ENCODE results near the gene ASAP2.

The ASAP2 gene

DNA sequence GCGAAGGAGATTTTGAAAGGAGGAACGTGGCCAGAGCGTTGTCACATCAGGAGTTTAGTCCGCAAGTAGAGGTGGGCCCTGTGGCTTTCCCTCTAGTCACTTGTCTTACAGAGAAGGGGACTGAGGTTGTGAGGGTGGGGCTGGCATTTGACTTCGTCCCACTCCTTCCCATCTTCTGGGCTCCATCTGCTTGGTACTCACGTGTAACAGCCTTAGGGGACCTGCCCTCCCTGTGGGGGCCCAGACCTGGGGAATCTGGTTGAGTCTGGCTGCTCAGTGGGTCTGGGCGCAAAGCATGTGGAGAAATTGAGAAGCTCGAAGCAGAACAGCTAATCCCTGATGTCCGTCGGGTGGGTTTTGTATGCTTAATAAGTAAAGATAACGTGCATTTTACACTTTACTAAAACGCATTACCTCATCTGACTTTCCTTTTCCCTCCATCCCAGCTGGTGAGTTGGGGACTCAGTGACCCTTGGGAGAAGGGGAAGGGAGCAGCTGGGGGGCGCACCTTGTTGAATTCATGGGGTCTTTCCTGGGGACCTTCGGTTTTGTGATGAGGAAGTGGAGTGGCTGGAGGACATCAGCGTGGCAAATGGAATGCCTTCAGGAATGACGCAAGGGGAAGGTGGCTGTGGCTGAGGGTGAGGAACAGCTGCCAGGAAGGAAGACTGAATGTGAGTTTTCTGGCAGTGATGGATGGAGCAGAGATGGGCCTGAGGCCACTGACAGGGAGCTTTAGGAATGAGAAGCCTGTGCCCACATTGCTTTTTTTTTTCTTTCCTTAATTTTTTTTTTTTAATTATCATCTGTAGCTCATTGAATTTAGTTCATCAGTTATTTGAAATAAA lies 44.8 kb downstream of the ASAP2 start:
- Histone ChIP-seq H3K79me2 (ENCODE audit: insufficient read depth, low read length) (no peaks in the 10 kb centered on the region), H3K9ac (ENCODE audit: low read length) (no peak overlapping the region), H3K4me2 (ENCODE audit: low read length) (no peak overlapping the region), H3F3A (ENCODE audit: insufficient read depth, low read length) (no peaks in the 10 kb centered on the region), H3K9me2 (ENCODE audit: low read depth, low read length) (no peaks in the 10 kb centered on the region), H2AFZ (ENCODE audit: low read length) (no peak overlapping the region), H4K20me1 (ENCODE audit: insufficient read depth, low read length) (no peaks in the 10 kb centered on the region), H3K27ac (ENCODE audit: low read depth, low read length, poor library complexity, severe bottlenecking) (no peak overlapping the region), H3K36me3 (ENCODE audit: insufficient read depth, low read length) (no peaks in the 10 kb centered on the region), H3K9me3 (ENCODE audit: low read length) (no peaks in the 10 kb centered on the region), H3K4me3 (ENCODE audit: low read depth, low read length, poor library complexity, severe bottlenecking) (no peak overlapping the region), H3K27me3 (ENCODE audit: insufficient read depth, low read length) (no peaks in the 10 kb centered on the region; the same call in 1 of the 2 replicates), H3K4me1 (ENCODE audit: insufficient read depth, low read length, severe bottlenecking) (no peaks in the 10 kb centered on the region)
- TF ChIP-seq, protein P1, sequence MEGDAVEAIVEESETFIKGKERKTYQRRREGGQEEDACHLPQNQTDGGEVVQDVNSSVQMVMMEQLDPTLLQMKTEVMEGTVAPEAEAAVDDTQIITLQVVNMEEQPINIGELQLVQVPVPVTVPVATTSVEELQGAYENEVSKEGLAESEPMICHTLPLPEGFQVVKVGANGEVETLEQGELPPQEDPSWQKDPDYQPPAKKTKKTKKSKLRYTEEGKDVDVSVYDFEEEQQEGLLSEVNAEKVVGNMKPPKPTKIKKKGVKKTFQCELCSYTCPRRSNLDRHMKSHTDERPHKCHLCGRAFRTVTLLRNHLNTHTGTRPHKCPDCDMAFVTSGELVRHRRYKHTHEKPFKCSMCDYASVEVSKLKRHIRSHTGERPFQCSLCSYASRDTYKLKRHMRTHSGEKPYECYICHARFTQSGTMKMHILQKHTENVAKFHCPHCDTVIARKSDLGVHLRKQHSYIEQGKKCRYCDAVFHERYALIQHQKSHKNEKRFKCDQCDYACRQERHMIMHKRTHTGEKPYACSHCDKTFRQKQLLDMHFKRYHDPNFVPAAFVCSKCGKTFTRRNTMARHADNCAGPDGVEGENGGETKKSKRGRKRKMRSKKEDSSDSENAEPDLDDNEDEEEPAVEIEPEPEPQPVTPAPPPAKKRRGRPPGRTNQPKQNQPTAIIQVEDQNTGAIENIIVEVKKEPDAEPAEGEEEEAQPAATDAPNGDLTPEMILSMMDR (IDR thresholded peaks at IDR 0.05; ENCODE audit: low read length), result no peak
- no peak for TF ChIP-seq EZH2 (IDR thresholded peaks at IDR 0.05; ENCODE audit: borderline replicate concordance, low read length)

DNA sequence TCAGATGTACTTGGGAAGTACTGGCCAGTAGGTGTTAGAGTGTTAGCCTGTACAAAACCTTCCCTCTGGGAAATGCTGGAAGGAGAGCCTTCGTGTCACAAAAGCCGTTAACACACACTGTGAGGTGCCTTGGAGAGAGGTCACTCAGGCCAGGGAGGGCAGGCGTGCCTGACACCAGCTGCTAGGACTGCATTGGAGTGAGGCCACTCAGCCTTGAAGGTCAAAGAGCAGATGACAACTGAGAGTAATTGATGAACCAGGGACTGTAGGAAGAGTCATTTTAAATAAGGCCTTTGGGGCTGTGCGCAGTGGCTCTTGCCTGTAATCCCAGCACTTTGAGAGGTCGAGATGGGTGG lies 45.4 kb downstream of the ASAP2 start:
- Histone ChIP-seq H3K79me2 (ENCODE audit: insufficient read depth, low read length) (no peaks in the 10 kb centered on the region), H3K9me2 (ENCODE audit: low read depth, low read length) (no peaks in the 10 kb centered on the region), H3K27ac (ENCODE audit: low read depth, low read length, poor library complexity, severe bottlenecking) (no peak overlapping the region), H3K27me3 (ENCODE audit: insufficient read depth, low read length) (no peaks in the 10 kb centered on the region; the same call in 1 of the 2 replicates), H3K4me3 (ENCODE audit: low read depth, low read length, poor library complexity, severe bottlenecking) (no peak overlapping the region), H3K4me1 (ENCODE audit: insufficient read depth, low read length, severe bottlenecking) (no peaks in the 10 kb centered on the region), H3K36me3 (ENCODE audit: insufficient read depth, low read length) (no peaks in the 10 kb centered on the region), H3K9ac (ENCODE audit: low read length) (no peak overlapping the region), H3F3A (ENCODE audit: insufficient read depth, low read length) (no peaks in the 10 kb centered on the region), H2AFZ (ENCODE audit: low read length) (no peak overlapping the region), H3K9me3 (ENCODE audit: low read length) (no peaks in the 10 kb centered on the region), H4K20me1 (ENCODE audit: insufficient read depth, low read length) (no peaks in the 10 kb centered on the region), H3K4me2 (ENCODE audit: low read length) (no peak overlapping the region)
- TF ChIP-seq EZH2 (IDR thresholded peaks at IDR 0.05; ENCODE audit: borderline replicate concordance, low read length), result no peak
- TF ChIP-seq, protein P1 (IDR thresholded peaks at IDR 0.05; ENCODE audit: low read length), result no peak

DNA sequence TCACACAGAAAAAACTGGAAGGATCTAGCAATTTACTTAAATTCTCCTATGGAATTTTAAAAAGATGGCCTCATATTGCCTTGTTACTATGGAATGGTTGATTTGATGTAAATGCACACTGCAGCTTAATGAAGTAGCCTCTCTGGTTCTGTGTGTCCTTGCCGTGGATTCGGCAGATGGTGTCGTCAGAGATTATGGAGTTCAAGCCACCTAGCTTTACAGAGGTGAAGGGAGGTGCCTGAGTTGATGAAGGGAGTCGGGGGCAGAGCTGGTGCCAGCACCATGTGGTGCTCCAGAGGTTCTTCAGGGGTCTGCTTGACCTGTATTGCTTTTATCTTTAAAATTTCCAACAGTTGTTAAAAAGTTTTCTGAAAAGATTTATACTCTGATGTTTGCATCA lies 48.8 kb downstream of the ASAP2 start:
- TF ChIP-seq EZH2 (IDR thresholded peaks at IDR 0.05; ENCODE audit: borderline replicate concordance, low read length), result no peak
- TF ChIP-seq, protein P1 (IDR thresholded peaks at IDR 0.05; ENCODE audit: low read length), result no peak
- Histone ChIP-seq H3K27me3 (ENCODE audit: insufficient read depth, low read length) (peaks cover 5% of the 10 kb centered on the region), H2AFZ (ENCODE audit: low read length) (no peak overlapping the region), H3K4me1 (ENCODE audit: insufficient read depth, low read length, severe bottlenecking) (no peaks in the 10 kb centered on the region), H3K27ac (ENCODE audit: low read depth, low read length, poor library complexity, severe bottlenecking) (no peak overlapping the region), H3F3A (ENCODE audit: insufficient read depth, low read length) (no peaks in the 10 kb centered on the region), H4K20me1 (ENCODE audit: insufficient read depth, low read length) (no peaks in the 10 kb centered on the region), H3K9ac (ENCODE audit: low read length) (no peak overlapping the region), H3K79me2 (ENCODE audit: insufficient read depth, low read length) (no peaks in the 10 kb centered on the region), H3K36me3 (ENCODE audit: insufficient read depth, low read length) (no peaks in the 10 kb centered on the region), H3K4me3 (ENCODE audit: low read depth, low read length, poor library complexity, severe bottlenecking) (no peak overlapping the region), H3K4me2 (ENCODE audit: low read length) (no peak overlapping the region), H3K9me2 (ENCODE audit: low read depth, low read length) (no peaks in the 10 kb centered on the region), H3K9me3 (ENCODE audit: low read length) (no peaks in the 10 kb centered on the region)
